HFF-Myc (cell line): ENCODE data around the gene PGLYRP2.

ENCODE experiments used
- DNase-seq: peaks from one replicate; pipeline ENCODE4 v3.0.0-alpha.2; 2011; ENCODE audit warnings: low read depth; ENCODE audit errors: extremely low read depth
- H3K4me3 ChIP-seq: replicated peaks from 2 replicates; pipeline ENCODE4 v1.5.1; 2011; ENCODE audit warnings: low read depth, mild to moderate bottlenecking, control low read depth, low read length
- CTCF ChIP-seq: IDR thresholded peaks from 2 replicates; pipeline ENCODE4 v1.5.1; 2012; ENCODE audit warnings: mild to moderate bottlenecking, low read depth, low read length, control low read depth; ENCODE audit errors: missing control alignments

Gene PGLYRP2

GRCh38 chr19:15428956-15429824 is 50.1 kb downstream of the PGLYRP2 start:
- no peak for DNase-seq
- H3K4me3 ChIP-seq: no peak overlapping the region
- TF ChIP-seq CTCF: no peak

- H3K4me3 ChIP-seq: no peak overlapping the region
- no peak for DNase-seq
- TF ChIP-seq CTCF: no peak
These were observed 51.3 kb downstream of the PGLYRP2 start for GRCh38 chr19:15427991-15428471.

GRCh38 chr19:15427350-15427700 is 52.0 kb downstream of the PGLYRP2 start:
- TF ChIP-seq CTCF: no peak
- no peak overlapping the region for H3K4me3 ChIP-seq
- no peak for DNase-seq

GRCh38 chr19:15426485-15427349 is 52.6 kb downstream of the PGLYRP2 start:
- DNase-seq: no peak
- H3K4me3 ChIP-seq: no peak overlapping the region
- no peak for TF ChIP-seq CTCF

- no peak for DNase-seq
- TF ChIP-seq CTCF: no peak
- H3K4me3 ChIP-seq: no peak overlapping the region
These were observed 53.9 kb downstream of the PGLYRP2 start for GRCh38 chr19:15425321-15425950.

GRCh38 chr19:15424692-15425272 is 54.5 kb downstream of the PGLYRP2 start:
- no peak for TF ChIP-seq CTCF
- DNase-seq: no peak
- H3K4me3 ChIP-seq: no peak overlapping the region
